NCI-H774 (cell line): ENCODE measurements around the gene NEMP1.

Experiments used
- DNase-seq: peaks from one replicate; lab custom pipeline; 2025; lab: John Stamatoyannopoulos, UW

NEMP1 gene

GRCh38 chr12:57107456-57108155 is 29.0 kb upstream of the NEMP1 start:
- DNase-seq = no peak

GRCh38 chr12:57106021-57106708 is 27.6 kb upstream of the NEMP1 start:
- no peak for DNase-seq

- DNase-seq = no peak
Observed at GRCh38 chr12:57105011-57105753, 26.6 kb upstream of the NEMP1 start.

GRCh38 chr12:57104292-57104910 is 25.8 kb upstream of the NEMP1 start:
- no peak for DNase-seq

GRCh38 chr12:57103856-57104255 is 25.3 kb upstream of the NEMP1 start:
- DNase-seq = no peak

- DNase-seq = no peak
Observed at GRCh38 chr12:57101892-57102695, 23.5 kb upstream of the NEMP1 start.

- no peak for DNase-seq
Observed at GRCh38 chr12:57099766-57100165, 21.2 kb upstream of the NEMP1 start.

- no peak for DNase-seq
Observed at GRCh38 chr12:57099047-57099714, 20.6 kb upstream of the NEMP1 start.

- DNase-seq = no peak
Observed at GRCh38 chr12:57098546-57098945, 20.0 kb upstream of the NEMP1 start.

- no peak for DNase-seq
Observed at GRCh38 chr12:57097554-57097835, 18.9 kb upstream of the NEMP1 start.

- no peak for DNase-seq
Observed at GRCh38 chr12:57096748-57097553, 18.4 kb upstream of the NEMP1 start.

GRCh38 chr12:57096099-57096572 is 17.5 kb upstream of the NEMP1 start:
- no peak for DNase-seq

GRCh38 chr12:57095440-57095839 is 16.8 kb upstream of the NEMP1 start:
- no peak for DNase-seq

- no peak for DNase-seq
Observed at GRCh38 chr12:57094208-57095160, 15.9 kb upstream of the NEMP1 start.

- DNase-seq = no peak
Observed at GRCh38 chr12:57093415-57094207, 15.0 kb upstream of the NEMP1 start.

GRCh38 chr12:57092876-57093414 is 14.4 kb upstream of the NEMP1 start:
- DNase-seq = no peak

GRCh38 chr12:57092529-57092862 is 13.9 kb upstream of the NEMP1 start:
- no peak for DNase-seq
